GM23338 (cell line): ENCODE data around the gene GNB1L. TPM values are rescaled to one million over a fixed set of nuclear protein-coding genes. Genes with fewer than 3 reads are reported as not detected.

Source experiments
- ATAC-seq: fragments of 200-7000 bp; cut with Tn5 transposase; 3 replicates; pipeline ENCODE4 v1.9.1; 2020
- DNase-seq: peaks from one replicate; pipeline ENCODE4 v3.0.0-alpha.2; 2015; ENCODE audit warnings: low spot score
- H2AFZ ChIP-seq: fragments of 200-600 bp; sonication (generic); 2 replicates; pipeline ENCODE4 v1.8.0; 2016; ENCODE audit warnings: antibody characterized with exemption, mild to moderate bottlenecking, moderate library complexity
- H3F3A ChIP-seq: fragments of 200-600 bp; sonication (generic); replicated peaks from 2 replicates; pipeline ENCODE4 v1.8.0; 2017; ENCODE audit warnings: antibody characterized with exemption, mixed run types, low read depth
- H3K27ac ChIP-seq: fragments of 200-600 bp; sonication (generic); 2 replicates; pipeline ENCODE4 v1.6.1; 2016; ENCODE audit warnings: low read depth
- H3K27me3 ChIP-seq: fragments of 200-600 bp; sonication (generic); 2 replicates; pipeline ENCODE4 v1.8.0; 2016; ENCODE audit warnings: mild to moderate bottlenecking, mixed run types, moderate library complexity; ENCODE audit not compliant: insufficient read depth
- H3K36me3 ChIP-seq: fragments of 200-600 bp; sonication (generic); 2 replicates; pipeline ENCODE4 v1.8.0; 2016; ENCODE audit warnings: mild to moderate bottlenecking; ENCODE audit not compliant: insufficient read depth
- H3K4me1 ChIP-seq: fragments of 200-600 bp; sonication (generic); 2 replicates; pipeline ENCODE4 v1.8.0; 2016; ENCODE audit warnings: mild to moderate bottlenecking, moderate library complexity; ENCODE audit not compliant: insufficient read depth
- H3K4me2 ChIP-seq: fragments of 200-600 bp; sonication (generic); 2 replicates; pipeline ENCODE4 v1.7.1; 2017; ENCODE audit warnings: mixed run types
- H3K4me3 ChIP-seq: fragments of 200-600 bp; sonication (generic); 2 replicates; pipeline ENCODE4 v1.6.1; 2016; ENCODE audit warnings: mixed run types
- H3K79me2 ChIP-seq: fragments of 200-600 bp; sonication (generic); replicated peaks from 2 replicates; pipeline ENCODE4 v1.8.0; 2017; ENCODE audit warnings: mild to moderate bottlenecking; ENCODE audit not compliant: insufficient read depth
- H3K9me2 ChIP-seq: fragments of 200-600 bp; sonication (generic); 2 replicates; pipeline ENCODE4 v1.8.0; 2017; ENCODE audit not compliant: insufficient read depth
- H4K20me1 ChIP-seq: fragments of 200-600 bp; sonication (generic); replicated peaks from 2 replicates; pipeline ENCODE4 v1.8.0; 2017; ENCODE audit warnings: mild to moderate bottlenecking; ENCODE audit not compliant: insufficient read depth
- H3K27ac Mint-ChIP-seq: 2 replicates; pipeline ENCODE4 v1.8.0; 2020; ENCODE audit warnings: inconsistent platforms, mild to moderate bottlenecking, moderate library complexity, mixed read lengths
- H3K27me3 Mint-ChIP-seq: 3 replicates; pipeline ENCODE4 v1.8.0; 2022; ENCODE audit warnings: low read depth, mild to moderate bottlenecking, moderate library complexity, mixed read lengths, inconsistent platforms; ENCODE audit not compliant: insufficient read depth, poor library complexity
- H3K36me3 Mint-ChIP-seq: 3 replicates; pipeline ENCODE4 v1.8.0; 2021; ENCODE audit warnings: low read depth, mild to moderate bottlenecking, inconsistent platforms, moderate library complexity, mixed read lengths
- H3K4me1 Mint-ChIP-seq: 3 replicates; pipeline ENCODE4 v1.8.0; 2020; ENCODE audit warnings: mild to moderate bottlenecking, inconsistent platforms, mixed read lengths
- H3K4me3 Mint-ChIP-seq: 3 replicates; pipeline ENCODE4 v1.8.0; 2021; ENCODE audit warnings: moderate library complexity, mild to moderate bottlenecking, inconsistent platforms, mixed read lengths
- H3K9me3 Mint-ChIP-seq: 3 replicates; pipeline ENCODE4 v1.8.0; 2020; ENCODE audit warnings: moderate library complexity, mild to moderate bottlenecking, inconsistent platforms, mixed read lengths
- EZH2 ChIP-seq: fragments of 200-600 bp; sonication (generic); IDR thresholded peaks from one replicate; pipeline ENCODE4 v1.8.0; 2017; ENCODE audit warnings: antibody characterized with exemption, mild to moderate bottlenecking, low read depth; ENCODE audit not compliant: unreplicated experiment
- EZH2phosphoT487 ChIP-seq: fragments of 200-600 bp; sonication (generic); IDR thresholded peaks from one replicate; pipeline ENCODE4 v1.8.1; 2018; ENCODE audit warnings: antibody characterized with exemption; ENCODE audit not compliant: unreplicated experiment
- POLR2AphosphoS5 ChIP-seq: IDR thresholded peaks from 2 replicates; pipeline ENCODE4 v1.6.1; 2016; ENCODE audit warnings: antibody characterized with exemption, low read depth
- ZNF331 ChIP-seq: fragments of 250-450 bp; sonication (Bioruptor Pico); IDR thresholded peaks from 2 replicates; pipeline ENCODE4 v1.5.0; 2020; ENCODE audit warnings: low read depth, mild to moderate bottlenecking, moderate library complexity
- polyA plus RNA-seq: library from polyadenylated mRNA; unstranded; fragments of >200 nt; fragmentation: Nextera tagmentation; extraction: Ambion mirVana; gene quantifications from 2 replicates; pipeline ENCODE4 v1.2.1, GENCODE V29; 2016
- total RNA-seq: library from RNA; depleted of rRNA; stranded (reverse); fragments of >200 nt; shearing (Covaris generic); gene quantifications from 2 replicates; pipeline ENCODE4 v1.2.3, GENCODE V29; 2014
- TF ChIP-seq, protein P1 (sequence below), 2 experiments: fragments of 200-600 bp in 1 of 2; sonication (generic) in 1 of 2; conservative IDR thresholded peaks; 2 replicates each; pipeline versions ENCODE4 v1.5.1 to v1.6.1; 2016 to 2017; ENCODE audit warnings: antibody characterized with exemption in 2 of 2, low read depth in 2 of 2, mild to moderate bottlenecking in 2 of 2, moderate library complexity in 1 of 2
- TF ChIP-seq, protein P2 (sequence below): IDR thresholded peaks from 2 replicates; pipeline ENCODE4 v1.6.1; 2016; ENCODE audit warnings: antibody characterized with exemption
- TF ChIP-seq, protein P3 (sequence below): IDR thresholded peaks from one replicate; pipeline ENCODE4 v1.6.1; 2018; ENCODE audit warnings: antibody characterized with exemption; ENCODE audit not compliant: unreplicated experiment

GNB1L gene
- total and polyA plus RNA-seq, 2 experiments from 2014 or later, result 15.2 to 27.8 TPM

DNA sequence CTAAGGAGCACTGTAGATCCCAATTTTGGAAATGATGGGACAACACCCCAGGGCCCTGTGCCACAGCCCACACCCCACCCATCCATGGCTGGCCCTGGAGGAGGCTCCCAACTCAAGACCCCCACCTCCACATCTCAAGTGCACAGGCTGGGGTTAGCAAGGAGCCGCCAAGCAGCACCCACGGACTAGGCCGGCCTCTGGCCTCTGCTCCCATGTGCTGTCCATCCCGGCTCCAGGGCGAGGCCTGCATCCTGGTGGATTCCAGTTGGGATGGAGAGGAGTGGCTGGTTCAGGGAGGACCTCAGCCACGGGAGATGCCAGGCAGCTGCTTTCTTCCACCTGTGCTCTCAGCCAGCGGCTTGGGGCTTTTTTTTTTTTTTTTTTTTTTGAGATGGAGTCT is 43.5 kb upstream of the GNB1L start:
- Histone ChIP-seq H3K27me3 (no peaks in the 10 kb centered on the region), H2AFZ (no peak overlapping the region), H3K4me2 (no peak overlapping the region), H3K36me3 (no peaks in the 10 kb centered on the region), H3K4me1 (no peaks in the 10 kb centered on the region; the same call in 1 of the 2 replicates), H3F3A (0 out of 2 replicates have a peak, but pooled peaks cover 2% of the 10 kb centered on the region), H3K9me2 (no peaks in the 10 kb centered on the region), H3K4me3 (no peak overlapping the region), H3K79me2 (no peaks in the 10 kb centered on the region), H3K27ac (no peak overlapping the region), H4K20me1 (no peaks in the 10 kb centered on the region)
- peaks cover 11% of the 10 kb centered on the region for H3K4me1 Mint-ChIP-seq
- no peaks in the 10 kb centered on the region for H3K9me3 Mint-ChIP-seq
- TF ChIP-seq, protein P1, sequence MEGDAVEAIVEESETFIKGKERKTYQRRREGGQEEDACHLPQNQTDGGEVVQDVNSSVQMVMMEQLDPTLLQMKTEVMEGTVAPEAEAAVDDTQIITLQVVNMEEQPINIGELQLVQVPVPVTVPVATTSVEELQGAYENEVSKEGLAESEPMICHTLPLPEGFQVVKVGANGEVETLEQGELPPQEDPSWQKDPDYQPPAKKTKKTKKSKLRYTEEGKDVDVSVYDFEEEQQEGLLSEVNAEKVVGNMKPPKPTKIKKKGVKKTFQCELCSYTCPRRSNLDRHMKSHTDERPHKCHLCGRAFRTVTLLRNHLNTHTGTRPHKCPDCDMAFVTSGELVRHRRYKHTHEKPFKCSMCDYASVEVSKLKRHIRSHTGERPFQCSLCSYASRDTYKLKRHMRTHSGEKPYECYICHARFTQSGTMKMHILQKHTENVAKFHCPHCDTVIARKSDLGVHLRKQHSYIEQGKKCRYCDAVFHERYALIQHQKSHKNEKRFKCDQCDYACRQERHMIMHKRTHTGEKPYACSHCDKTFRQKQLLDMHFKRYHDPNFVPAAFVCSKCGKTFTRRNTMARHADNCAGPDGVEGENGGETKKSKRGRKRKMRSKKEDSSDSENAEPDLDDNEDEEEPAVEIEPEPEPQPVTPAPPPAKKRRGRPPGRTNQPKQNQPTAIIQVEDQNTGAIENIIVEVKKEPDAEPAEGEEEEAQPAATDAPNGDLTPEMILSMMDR (conservative IDR thresholded peaks at IDR 0.05; ENCODE audit: low read depth in 2 of 2), result no peak
- TF ChIP-seq, protein P2, sequence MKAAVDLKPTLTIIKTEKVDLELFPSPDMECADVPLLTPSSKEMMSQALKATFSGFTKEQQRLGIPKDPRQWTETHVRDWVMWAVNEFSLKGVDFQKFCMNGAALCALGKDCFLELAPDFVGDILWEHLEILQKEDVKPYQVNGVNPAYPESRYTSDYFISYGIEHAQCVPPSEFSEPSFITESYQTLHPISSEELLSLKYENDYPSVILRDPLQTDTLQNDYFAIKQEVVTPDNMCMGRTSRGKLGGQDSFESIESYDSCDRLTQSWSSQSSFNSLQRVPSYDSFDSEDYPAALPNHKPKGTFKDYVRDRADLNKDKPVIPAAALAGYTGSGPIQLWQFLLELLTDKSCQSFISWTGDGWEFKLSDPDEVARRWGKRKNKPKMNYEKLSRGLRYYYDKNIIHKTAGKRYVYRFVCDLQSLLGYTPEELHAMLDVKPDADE, result no peak
- TF ChIP-seq ZNF331 (CRISPR knock-in tag), result no peak
- TF ChIP-seq, protein P3, sequence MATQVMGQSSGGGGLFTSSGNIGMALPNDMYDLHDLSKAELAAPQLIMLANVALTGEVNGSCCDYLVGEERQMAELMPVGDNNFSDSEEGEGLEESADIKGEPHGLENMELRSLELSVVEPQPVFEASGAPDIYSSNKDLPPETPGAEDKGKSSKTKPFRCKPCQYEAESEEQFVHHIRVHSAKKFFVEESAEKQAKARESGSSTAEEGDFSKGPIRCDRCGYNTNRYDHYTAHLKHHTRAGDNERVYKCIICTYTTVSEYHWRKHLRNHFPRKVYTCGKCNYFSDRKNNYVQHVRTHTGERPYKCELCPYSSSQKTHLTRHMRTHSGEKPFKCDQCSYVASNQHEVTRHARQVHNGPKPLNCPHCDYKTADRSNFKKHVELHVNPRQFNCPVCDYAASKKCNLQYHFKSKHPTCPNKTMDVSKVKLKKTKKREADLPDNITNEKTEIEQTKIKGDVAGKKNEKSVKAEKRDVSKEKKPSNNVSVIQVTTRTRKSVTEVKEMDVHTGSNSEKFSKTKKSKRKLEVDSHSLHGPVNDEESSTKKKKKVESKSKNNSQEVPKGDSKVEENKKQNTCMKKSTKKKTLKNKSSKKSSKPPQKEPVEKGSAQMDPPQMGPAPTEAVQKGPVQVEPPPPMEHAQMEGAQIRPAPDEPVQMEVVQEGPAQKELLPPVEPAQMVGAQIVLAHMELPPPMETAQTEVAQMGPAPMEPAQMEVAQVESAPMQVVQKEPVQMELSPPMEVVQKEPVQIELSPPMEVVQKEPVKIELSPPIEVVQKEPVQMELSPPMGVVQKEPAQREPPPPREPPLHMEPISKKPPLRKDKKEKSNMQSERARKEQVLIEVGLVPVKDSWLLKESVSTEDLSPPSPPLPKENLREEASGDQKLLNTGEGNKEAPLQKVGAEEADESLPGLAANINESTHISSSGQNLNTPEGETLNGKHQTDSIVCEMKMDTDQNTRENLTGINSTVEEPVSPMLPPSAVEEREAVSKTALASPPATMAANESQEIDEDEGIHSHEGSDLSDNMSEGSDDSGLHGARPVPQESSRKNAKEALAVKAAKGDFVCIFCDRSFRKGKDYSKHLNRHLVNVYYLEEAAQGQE, result no peak
- TF ChIP-seq POLR2AphosphoS5, result no peak
- no peak for ATAC-seq
- no peak overlapping the region for H3K4me3 Mint-ChIP-seq
- no peaks in the 10 kb centered on the region for H3K36me3 Mint-ChIP-seq
- peaks cover 5% of the 10 kb centered on the region for H3K27me3 Mint-ChIP-seq
- no peak for DNase-seq
- H3K27ac Mint-ChIP-seq, result no peak overlapping the region

DNA sequence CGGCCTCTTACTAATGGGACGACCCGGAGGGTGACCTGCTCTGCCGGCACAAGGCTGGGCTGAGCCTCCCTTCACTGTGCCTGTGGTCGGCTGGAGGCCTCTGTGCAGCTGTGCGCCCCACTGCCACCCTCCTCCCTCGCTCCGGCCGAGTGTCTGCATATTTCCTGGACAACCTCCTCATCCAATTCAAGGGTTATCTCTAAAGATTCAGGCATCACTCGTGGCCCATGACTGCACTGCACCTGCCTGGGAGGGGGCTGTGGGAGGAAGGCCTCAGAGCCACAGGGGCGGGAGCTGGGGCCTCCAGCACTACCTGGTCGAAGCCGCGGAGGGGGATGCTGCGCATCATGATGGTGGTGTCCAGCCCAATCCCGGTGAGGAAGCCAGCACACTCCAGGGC is 43.1 kb upstream of the GNB1L start:
- Mint-ChIP-seq H3K4me1 (peaks cover 11% of the 10 kb centered on the region), H3K36me3 (no peaks in the 10 kb centered on the region), H3K9me3 (no peaks in the 10 kb centered on the region), H3K27ac (no peak overlapping the region), H3K27me3 (peaks cover 5% of the 10 kb centered on the region), H3K4me3 (no peak overlapping the region)
- Histone ChIP-seq H3K27me3 (no peaks in the 10 kb centered on the region), H3K4me2 (no peak overlapping the region), H2AFZ (no peak overlapping the region), H3F3A (peaks cover 5% of the 10 kb centered on the region; the same call in 1 of the 2 replicates), H3K36me3 (no peaks in the 10 kb centered on the region), H3K9me2 (no peaks in the 10 kb centered on the region), H3K27ac (no peak overlapping the region), H4K20me1 (no peaks in the 10 kb centered on the region), H3K4me1 (0 out of 2 replicates have a peak, but pooled peaks cover 1% of the 10 kb centered on the region), H3K4me3 (no peak overlapping the region), H3K79me2 (no peaks in the 10 kb centered on the region)
- no peak for DNase-seq
- TF ChIP-seq ZNF331 (CRISPR knock-in tag), result no peak
- TF ChIP-seq EZH2phosphoT487, result no peak
- no peak for TF ChIP-seq EZH2
- ATAC-seq, result no peak
